ENCODE measurements around the gene PDYN.

Gene PDYN

DNA sequence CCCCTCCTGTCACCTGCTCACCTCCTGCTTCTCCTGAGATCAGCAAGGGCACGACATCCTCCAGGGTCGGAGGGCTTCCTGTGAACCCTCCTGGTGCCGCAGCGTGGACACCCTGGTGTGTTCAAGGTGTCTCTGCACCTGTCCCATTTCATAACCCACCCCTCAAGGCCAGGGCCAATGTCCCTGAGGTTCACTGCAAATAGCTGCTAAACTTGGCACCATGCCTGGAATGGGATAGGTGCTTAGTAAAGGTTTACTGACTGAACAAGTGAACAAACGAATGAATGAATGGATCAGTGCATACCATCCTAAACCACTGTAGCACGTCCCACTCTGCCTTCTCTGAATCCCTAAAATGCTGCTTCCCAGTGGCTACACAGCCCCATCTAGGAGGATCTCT, 63.7 kb downstream of the PDYN start:
- no peak overlapping the region for H3K4me3 ChIP-seq
- DNase-seq (ENCODE audit: low spot score): no peak
- no peak overlapping the region for H3K27ac ChIP-seq
- TF ChIP-seq, protein P1, sequence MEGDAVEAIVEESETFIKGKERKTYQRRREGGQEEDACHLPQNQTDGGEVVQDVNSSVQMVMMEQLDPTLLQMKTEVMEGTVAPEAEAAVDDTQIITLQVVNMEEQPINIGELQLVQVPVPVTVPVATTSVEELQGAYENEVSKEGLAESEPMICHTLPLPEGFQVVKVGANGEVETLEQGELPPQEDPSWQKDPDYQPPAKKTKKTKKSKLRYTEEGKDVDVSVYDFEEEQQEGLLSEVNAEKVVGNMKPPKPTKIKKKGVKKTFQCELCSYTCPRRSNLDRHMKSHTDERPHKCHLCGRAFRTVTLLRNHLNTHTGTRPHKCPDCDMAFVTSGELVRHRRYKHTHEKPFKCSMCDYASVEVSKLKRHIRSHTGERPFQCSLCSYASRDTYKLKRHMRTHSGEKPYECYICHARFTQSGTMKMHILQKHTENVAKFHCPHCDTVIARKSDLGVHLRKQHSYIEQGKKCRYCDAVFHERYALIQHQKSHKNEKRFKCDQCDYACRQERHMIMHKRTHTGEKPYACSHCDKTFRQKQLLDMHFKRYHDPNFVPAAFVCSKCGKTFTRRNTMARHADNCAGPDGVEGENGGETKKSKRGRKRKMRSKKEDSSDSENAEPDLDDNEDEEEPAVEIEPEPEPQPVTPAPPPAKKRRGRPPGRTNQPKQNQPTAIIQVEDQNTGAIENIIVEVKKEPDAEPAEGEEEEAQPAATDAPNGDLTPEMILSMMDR (IDR thresholded peaks at IDR 0.05): no peak

DNA sequence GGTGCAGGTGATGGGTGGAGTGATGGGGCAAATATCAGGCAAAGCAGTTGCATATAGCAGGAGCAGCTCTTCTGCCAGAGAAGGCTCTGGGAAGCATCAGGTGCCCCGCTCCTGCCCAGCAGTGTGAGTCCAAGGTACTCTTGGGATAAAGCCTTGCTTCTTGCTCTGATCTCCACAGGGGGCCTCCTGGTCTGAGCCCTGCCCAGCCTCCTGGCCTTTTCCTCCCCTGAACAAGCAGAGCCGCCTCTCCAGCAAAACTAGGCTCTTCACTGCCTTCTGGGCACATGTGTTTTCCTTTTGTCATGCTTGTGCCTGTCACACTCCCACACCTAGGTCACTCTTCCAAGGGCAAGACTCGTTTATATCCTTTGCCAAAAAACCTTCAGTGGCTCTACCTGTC, 64.4 kb downstream of the PDYN start:
- no peak for DNase-seq (ENCODE audit: low spot score)
- Histone ChIP-seq H3K4me3 (no peak overlapping the region), H3K27ac (no peak overlapping the region)
- TF ChIP-seq, protein P1 (IDR thresholded peaks at IDR 0.05): no peak

DNA sequence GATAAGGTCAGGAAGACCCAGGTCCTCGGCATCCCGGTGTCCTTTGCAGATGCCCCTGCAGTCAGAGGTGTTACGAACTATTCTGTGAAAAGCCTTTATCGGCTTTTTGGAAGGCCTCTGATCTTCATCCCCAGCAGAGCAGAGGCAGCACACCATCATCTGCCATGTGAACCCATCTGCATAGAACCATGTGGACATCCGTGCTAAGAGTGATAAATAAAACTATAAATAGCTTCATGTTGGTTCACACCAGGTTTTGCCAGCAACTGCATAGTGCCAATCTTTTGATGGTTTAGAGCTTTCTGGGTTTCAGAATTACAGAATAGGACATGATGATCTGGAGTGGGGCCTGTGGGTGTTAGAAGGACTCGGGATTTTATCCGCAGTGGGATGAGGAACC, 65.1 kb downstream of the PDYN start:
- no peak overlapping the region for H3K27ac ChIP-seq
- TF ChIP-seq, protein P1 (IDR thresholded peaks at IDR 0.05): no peak

More for the DNA sequence above, 65.1 kb downstream of the PDYN start:
- DNase-seq (ENCODE audit: low spot score): no peak
- H3K4me3 ChIP-seq: no peak overlapping the region

All from coronary artery (tissue), 2 donors.